Lower leg skin (tissue), 4 donors: Measurements from ENCODE around the gene NEK1. TPM values are rescaled to one million over a fixed set of nuclear protein-coding genes. Genes with fewer than 3 reads are reported as not detected.

ENCODE experiments used
- DNase-seq, 2 donors: peaks; one replicate each; pipeline ENCODE4 v3.0.0-alpha.2; 2019; ENCODE audit warnings: low spot score in 2 of 2
- H3K4me3 ChIP-seq: fragments of 200-600 bp; sonication (generic); 2 replicates; pipeline ENCODE4 v1.5.1; 2017; ENCODE audit warnings: mild to moderate bottlenecking, low read depth; ENCODE audit not compliant: poor library complexity, severe bottlenecking
- CTCF ChIP-seq, 3 donors: fragments of 450-650 bp; IDR thresholded peaks; one replicate each; pipeline ENCODE4 v1.5.1; 2016; ENCODE audit warnings: antibody characterized with exemption in 3 of 3, mild to moderate bottlenecking in 3 of 3, moderate library complexity in 2 of 3
- POLR2A ChIP-seq, 2 donors: fragments of 450-650 bp; IDR thresholded peaks; one replicate each; pipeline ENCODE4 v1.6.1; 2016 to 2017; ENCODE audit warnings: antibody characterized with exemption in 2 of 2, mild to moderate bottlenecking in 1 of 2, moderate library complexity in 1 of 2
- WGBS, 2 donors: methylation state at CpG; one replicate each; pipeline ENCODE4 v1.1.5; 2018; 5-methylcytosine and 5-hydroxymethylcytosine counted together
- intact Hi-C: fragments of 100-400 bp; cut with DNase I; formaldehyde crosslinking; loops from one replicate; pipeline ENCODE4 v1.15.0; 2023; ENCODE audit warnings: low total_unique reads
- total RNA-seq, 4 donors: library from RNA; depleted of rRNA; stranded (reverse); fragments of >200 nt; gene quantifications; one replicate each; pipeline ENCODE4 v1.1.0, GENCODE V29; 2016

NEK1 gene
- total RNA-seq, 4 donors from 2014 or later, result 4.8 to 6.9 (median 5.5) TPM

- intact Hi-C loops, result no loop called here
- no peak overlapping the region for H3K4me3 ChIP-seq
- WGBS, 2 donors, result 94 to 95% methylated on average over 2 of the region's 2 CpGs
- DNase-seq, result no peak
- TF ChIP-seq CTCF (IDR thresholded peaks at IDR 0.05) (no peak), POLR2A (IDR thresholded peaks at IDR 0.05) (no peak)
Measured at GRCh38 chr4:169603312-169603711, 9.1 kb downstream of the NEK1 start.

- TF ChIP-seq POLR2A (IDR thresholded peaks at IDR 0.05) (no peak), CTCF (IDR thresholded peaks at IDR 0.05) (no peak)
- H3K4me3 ChIP-seq, result no peak overlapping the region
- DNase-seq, result no peak
- intact Hi-C loops, result no loop called here
Measured at GRCh38 chr4:169601016-169601771, 11.2 kb downstream of the NEK1 start.

DNA sequence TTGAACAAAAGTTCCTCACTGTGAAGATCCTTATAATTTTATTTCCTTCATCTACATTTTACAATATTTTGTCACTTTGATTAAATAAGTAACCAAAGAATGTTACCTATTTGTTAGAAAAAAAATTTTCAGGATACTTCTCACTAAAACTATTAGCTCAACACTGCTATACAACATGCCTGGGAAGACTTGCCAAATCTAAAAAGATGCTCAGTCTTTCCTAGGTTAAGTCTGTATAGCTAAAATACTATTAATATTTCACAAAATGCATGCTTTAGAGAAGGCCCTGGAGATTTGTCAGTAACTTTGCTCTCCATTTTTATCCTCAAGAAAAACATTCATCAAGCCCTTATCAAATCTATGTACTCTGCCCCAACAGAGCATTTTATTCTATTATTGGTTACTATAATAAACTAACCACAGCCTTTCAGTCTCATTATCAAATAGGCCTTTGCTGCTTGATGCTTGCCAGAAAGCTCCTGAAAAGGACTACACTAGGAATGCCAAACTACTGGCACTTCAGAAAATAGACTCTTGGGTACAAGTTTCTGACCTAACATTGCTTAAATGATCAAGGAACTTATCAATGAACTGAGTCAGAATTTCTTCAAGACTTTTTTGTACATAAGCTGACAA, 17.7 kb downstream of the NEK1 start:
- TF ChIP-seq CTCF (IDR thresholded peaks at IDR 0.05), result no peak
- no peak for TF ChIP-seq POLR2A (IDR thresholded peaks at IDR 0.05)
- intact Hi-C loops, result no loop called here
- H3K4me3 ChIP-seq, result no peak overlapping the region
- DNase-seq, result no peak

GRCh38 chr4:169593050-169593560, 19.3 kb downstream of the NEK1 start:
- no peak for DNase-seq
- 100% methylated on average over 1 of the region's 1 CpG for WGBS, 2 donors
- intact Hi-C loops, result no loop called here
- no peak for TF ChIP-seq POLR2A (IDR thresholded peaks at IDR 0.05)
- no peak for TF ChIP-seq CTCF (IDR thresholded peaks at IDR 0.05)
- no peak overlapping the region for H3K4me3 ChIP-seq

DNA sequence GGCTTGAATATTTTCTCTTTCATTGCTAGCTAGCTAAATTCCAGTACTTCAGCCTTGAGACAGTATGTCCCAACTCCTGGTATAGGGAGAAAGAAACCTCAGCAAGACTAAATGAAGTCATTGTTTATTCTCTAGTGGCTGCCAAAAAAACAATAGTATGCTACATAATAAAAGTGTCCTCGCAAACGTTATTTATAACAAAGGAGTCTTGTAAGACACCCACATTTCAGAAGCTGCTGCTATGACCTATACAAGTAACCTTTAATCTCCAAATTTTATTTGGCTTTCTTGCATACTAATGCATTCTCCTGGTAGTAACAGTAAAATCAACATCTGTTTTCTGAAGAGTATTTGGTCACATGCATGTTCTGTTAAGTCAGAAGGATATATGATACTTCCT, 28.8 kb downstream of the NEK1 start:
- 37 to 48% methylated on average over 2 of the region's 2 CpGs for WGBS, 2 donors
- no peak for TF ChIP-seq CTCF (IDR thresholded peaks at IDR 0.05)
- TF ChIP-seq POLR2A (IDR thresholded peaks at IDR 0.05), result no peak
- no peak for DNase-seq
- intact Hi-C loops, result no loop called here
- H3K4me3 ChIP-seq, result no peak overlapping the region
